KBM-7 (cell line): ENCODE results near the gene SHC1.
A peak's percentile ranks its signal among the peaks of the same experiment; 100 is the strongest.
"Not testable (repeated sequence)": the region's sequence is repeated elsewhere in the genome, so short reads cannot be mapped to it uniquely, and the experiment has no call there.

Experiments used
- DNase-seq: peaks from one replicate; pipeline ENCODE4 v3.0.0-alpha.2; 2015
- in situ Hi-C: fragments of 300-500 bp; cut with MboI; formaldehyde crosslinking; loops from 2 replicates; pipeline ENCODE4 v1.14.3; 2020; ENCODE audit warnings: low sequenced_read_pairs, low pct_unique_long_range_greater_than_20kb, mixed read lengths

Gene SHC1

DNA sequence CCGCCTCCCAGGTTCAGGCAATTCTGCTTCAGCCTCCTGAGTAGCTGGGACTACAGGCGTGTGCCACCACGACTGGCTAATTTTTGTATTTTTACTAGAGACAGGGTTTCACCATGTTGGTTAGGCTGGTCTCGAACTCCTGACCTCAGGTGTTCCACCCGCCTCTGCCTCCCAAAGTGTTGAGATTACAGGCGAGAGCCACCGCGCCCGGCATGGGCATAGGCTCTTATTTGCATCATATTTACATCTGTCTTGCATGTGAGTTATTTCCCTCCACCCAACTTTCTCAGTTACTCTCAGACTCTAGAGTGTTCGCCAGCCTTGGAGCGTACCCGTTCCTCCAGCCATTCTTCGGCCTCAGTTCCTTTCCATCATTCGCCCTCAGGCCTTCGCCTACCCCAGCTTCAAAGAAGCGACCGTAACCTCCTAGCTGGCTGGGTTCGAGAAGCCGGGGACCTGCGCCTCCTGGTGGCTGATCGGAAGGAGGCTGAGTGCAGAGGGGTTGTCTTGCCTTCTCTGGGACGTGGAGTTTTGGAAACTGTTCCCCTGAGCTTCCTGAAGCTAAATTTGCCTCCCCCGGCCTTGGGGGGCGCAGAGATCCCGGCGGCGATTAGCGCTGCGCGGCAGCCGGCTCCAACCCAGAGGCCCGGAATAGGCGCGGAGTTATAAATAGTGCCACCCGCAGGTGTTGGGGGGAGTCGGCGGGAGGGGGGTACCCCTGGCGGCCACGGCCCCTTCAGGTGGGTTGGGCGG lies 28.4 kb upstream of the SHC1 start:
- DNase-seq, result peak; percentile 91
- in situ Hi-C loops, result no loop called here

DNA sequence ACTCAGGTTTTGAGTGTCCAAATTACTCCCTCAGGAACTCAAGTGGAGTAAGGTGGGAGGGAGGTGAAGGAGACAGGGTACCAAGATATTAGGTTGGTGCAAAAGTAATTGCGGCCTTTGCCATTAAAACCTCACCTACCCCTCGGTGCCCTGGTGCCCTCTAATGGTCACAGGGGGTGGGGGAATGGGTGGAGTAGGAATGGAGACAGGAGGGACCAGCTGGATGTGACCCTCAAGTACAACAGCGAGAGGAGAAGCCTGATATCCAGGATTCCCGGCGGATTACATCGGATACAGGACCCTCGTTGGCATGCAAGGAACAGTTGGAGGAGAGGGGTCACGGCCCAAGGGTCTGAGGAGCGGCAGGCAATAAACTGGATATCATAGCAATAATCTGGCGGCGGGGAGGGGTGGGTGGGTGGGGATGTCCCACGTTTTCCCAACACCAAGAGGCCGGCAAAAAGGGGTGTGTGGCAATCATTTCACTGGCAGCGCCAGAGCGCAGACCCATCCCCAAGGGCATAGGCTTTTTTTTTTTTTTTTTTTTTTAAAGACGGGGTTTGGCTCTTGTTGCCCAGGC lies 27.7 kb upstream of the SHC1 start:
- no peak for DNase-seq
- in situ Hi-C loops, result no loop called here

DNA sequence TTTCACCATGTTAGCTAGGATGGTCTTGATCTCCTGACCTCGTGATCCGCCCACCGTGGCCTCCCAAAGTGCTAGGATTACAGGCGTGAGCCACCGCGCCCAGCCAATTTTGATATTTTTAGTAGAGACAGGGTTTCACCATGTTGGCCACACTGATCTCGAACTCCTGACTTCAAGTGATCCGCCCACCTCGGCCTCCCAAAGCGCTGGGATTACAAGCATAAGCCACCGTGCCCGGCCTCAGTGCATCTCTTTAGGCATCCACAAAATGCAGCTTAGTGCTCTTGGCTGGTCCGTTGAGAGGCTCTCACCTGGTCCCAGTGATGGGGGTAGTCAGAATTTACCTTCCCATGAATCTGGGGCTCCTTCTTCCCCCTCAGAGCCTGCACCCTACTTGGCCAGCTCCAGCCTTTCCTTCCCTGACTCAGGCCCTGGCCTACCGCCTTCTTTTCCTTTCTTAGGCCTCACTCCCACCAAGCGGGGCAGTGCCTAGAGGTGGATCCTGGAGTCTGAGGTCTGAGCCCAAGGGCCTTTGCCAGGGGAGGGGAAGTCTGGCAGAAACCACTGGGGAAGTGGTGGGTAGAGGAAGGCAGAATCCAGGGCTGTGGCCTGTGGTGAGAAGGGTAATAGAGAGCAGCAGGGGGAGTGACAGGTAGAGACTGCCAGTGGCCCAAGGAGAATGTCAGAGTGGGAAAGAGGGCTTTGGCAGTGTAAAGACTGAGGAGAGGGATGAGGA lies 26.6 kb upstream of the SHC1 start:
- in situ Hi-C loops, result no loop called here
- peak; percentile 81 for DNase-seq

- DNase-seq, result peak; percentile 64
- in situ Hi-C loops, result not testable (repeated sequence)
Observed at GRCh38 chr1:154995301-154995983, 24.9 kb upstream of the SHC1 start.

- in situ Hi-C loops, result no loop called here
- DNase-seq, result no peak
Observed at GRCh38 chr1:154994591-154994990, 24.0 kb upstream of the SHC1 start.

DNA sequence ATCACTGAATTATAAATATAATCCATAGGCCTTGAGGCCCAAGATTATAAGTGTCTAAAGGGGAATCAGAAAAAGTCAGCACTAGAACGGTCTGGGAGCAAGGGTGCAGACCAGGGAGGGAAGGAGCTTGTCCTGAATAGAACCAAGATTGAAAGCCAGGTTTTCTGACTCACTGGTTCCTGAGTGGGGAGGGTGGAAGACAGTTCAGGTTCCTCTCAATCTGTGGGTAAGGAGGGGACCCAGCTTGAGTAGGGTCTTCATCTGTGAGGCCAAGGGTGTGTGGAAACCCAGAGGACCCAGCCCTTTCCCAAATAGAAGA lies 23.7 kb upstream of the SHC1 start:
- in situ Hi-C loops, result no loop called here
- DNase-seq, result no peak

GRCh38 chr1:154993572-154994268 lies 23.2 kb upstream of the SHC1 start, which contains the start of gene LENEP:
Gene LENEP (plus strand): TSS chr1:154993586. CDS start chr1:154993608, 22 bp downstream.
- no peak for DNase-seq
- in situ Hi-C loops, result no loop called here

DNA sequence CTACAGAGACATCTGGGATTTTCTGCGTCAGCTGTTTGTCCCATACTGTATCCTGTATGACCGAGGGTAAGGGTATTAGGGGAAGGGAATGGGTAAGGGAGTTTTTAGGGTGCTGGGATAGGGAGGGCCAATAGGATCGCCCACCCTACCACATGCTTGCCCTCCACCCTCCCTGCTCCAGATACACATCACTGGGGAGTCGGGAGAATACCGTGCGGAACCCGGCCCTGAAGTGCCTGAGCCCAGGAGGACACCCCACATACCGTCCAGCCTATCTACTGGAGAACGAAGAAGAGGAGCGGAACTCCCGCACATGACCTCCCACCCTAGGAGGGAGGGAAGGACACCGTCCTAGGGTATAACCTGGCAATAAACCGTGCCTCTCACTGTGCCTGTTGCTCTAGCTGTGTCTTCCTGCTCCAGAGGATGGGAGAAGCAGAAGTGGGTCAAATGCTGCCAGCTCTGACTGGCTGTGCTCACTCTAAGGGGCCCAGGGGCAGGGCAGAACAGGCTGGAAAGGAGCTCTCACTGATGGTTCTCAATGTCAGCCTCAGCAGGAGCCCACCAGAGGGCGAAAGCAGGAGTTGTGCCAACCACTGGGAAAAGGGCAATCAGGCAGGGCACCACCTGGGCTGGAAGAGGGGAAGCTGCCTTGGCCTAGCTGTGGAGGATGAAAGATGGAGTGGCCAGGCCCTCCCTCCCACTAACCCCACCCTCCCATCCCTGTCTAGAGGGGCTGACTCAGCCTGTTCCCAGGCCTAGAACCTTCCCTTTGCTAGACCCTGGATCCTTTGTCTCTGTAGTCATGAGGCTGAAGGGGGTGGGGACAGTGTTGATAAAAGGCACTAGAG lies 22.4 kb upstream of the SHC1 start:
- in situ Hi-C loops, result no loop called here
- no peak for DNase-seq

DNA sequence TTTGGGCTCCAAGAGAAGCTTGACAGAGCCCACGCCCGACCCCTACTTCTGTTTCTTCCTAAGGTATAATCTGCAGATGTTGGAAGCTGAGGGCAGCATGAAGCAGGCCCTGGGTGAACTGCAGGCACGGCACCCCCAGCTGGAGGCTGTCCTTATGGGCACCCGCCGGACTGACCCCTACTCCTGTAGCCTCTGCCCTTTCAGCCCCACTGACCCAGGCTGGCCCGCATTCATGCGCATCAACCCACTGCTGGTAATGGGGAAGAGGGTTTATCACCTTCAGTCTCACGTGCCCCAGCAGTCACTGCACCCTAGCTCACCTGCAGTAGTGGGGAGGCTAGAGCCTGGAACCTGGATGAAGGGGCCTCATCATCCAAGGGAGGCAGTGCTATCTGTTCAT lies 19.7 kb upstream of the SHC1 start:
- in situ Hi-C loops, result no loop called here
- no peak for DNase-seq

GRCh38 chr1:154989195-154989860 lies 18.8 kb upstream of the SHC1 start:
- DNase-seq, result no peak
- in situ Hi-C loops, result no loop called here

GRCh38 chr1:154988058-154988954 lies 17.8 kb upstream of the SHC1 start:
- no peak for DNase-seq
- in situ Hi-C loops, result no loop called here

DNA sequence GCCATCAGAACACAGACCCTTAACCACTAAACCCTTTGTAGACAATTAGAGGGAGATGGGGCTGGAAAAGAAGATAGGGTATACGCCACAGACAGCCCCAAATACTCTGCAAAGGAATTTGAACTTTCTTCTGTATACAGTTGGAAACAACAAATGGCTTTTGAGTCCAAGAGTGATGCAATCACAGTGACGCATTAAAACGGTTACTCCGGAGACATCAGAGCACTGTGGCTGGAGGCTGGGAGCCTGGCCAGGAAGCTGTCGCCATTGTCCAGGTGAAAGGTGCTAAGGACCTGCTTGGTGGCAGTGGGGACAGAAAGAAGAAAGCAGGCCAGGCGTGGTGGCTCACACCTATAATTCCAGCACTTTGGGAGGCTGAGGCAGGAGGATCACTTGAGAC lies 16.8 kb upstream of the SHC1 start:
- in situ Hi-C loops, result no loop called here
- no peak for DNase-seq

DNA sequence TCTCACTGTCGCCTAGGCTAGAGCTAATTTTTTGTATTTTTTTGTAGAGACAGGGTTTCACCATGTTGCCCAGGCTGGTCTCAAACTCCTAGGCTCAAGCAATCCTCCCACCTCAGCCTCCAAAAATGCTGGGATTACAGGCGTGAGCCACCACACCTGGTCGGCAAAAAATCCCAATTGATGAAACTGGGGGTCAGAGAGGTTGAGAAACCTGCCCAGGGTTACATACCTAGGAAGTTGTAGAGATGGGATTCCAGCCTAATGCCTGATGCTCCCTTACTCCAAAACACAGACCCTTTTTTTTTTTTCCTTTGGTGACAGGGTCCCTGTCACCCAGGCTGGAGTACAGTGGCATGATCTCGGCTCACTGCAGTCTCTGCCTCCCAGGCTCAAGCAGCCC lies 16.2 kb upstream of the SHC1 start:
- DNase-seq, in situ Hi-C loops: not testable (repeated sequence)

- DNase-seq, result no peak
- in situ Hi-C loops, result no loop called here
Observed at GRCh38 chr1:154983776-154984466, 13.4 kb upstream of the SHC1 start.

GRCh38 chr1:154982897-154983648 lies 12.5 kb upstream of the SHC1 start, which contains the start of gene FLAD1:
Gene FLAD1 (plus strand): TSS chr1:154983344. CDS start chr1:154983695, 351 bp downstream.
- peak; percentile 100 for DNase-seq
- in situ Hi-C loops, result no loop called here

DNA sequence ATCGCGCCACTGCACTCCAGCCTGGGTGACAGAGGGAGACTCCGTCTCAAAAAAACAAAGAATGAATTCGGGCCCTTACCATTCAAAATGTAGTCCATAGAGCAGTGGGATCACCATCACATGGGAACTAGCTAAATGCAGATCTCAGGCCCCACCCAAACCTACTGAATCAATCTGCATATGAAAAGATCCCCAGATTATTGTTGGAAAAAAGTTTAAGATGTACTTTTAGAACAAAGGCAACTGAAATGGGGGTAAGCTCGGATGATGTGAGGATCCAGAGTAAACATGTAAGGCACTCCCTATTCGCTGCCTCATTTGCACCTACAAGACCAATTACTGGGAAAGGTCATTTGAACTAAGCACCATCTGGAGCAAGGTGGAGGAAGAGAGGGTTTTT lies 11.8 kb upstream of the SHC1 start:
- in situ Hi-C loops, result no loop called here
- DNase-seq, result no peak
